Psoas muscle (tissue), 8 donors: ENCODE data around the gene ASB1. TPM values are rescaled to one million over a fixed set of nuclear protein-coding genes. Genes with fewer than 3 reads are reported as not detected.

Source experiments
- ATAC-seq, 4 donors: fragments of 200-7000 bp; cut with Tn5 transposase; one replicate each; pipeline ENCODE4 v1.9.1; 2020; ENCODE audit warnings: moderate library complexity in 3 of 4, mild to moderate bottlenecking in 2 of 4
- DNase-seq, 2 donors: peaks; one replicate each; pipeline ENCODE4 v3.0.0-alpha.2; 2020
- H3K27ac ChIP-seq: fragments of 200-600 bp; one replicate; pipeline ENCODE4 v1.8.0; 2022
- H3K27me3 ChIP-seq, 3 donors: fragments of 200-600 bp in 1 of 3; one replicate each; pipeline versions ENCODE4 v1.6.1 to v1.8.0; 2013 to 2022; ENCODE audit warnings: low read length in 2 of 3, mild to moderate bottlenecking in 2 of 3, moderate library complexity in 1 of 3; ENCODE audit not compliant: insufficient read depth in 3 of 3
- H3K36me3 ChIP-seq, 2 donors: fragments of 200-600 bp in 1 of 2; one replicate each; pipeline versions ENCODE4 v1.6.1 to v1.8.0; 2013 to 2022; ENCODE audit warnings: low read depth in 1 of 2, mild to moderate bottlenecking in 1 of 2, moderate library complexity in 1 of 2; ENCODE audit not compliant: insufficient read depth in 1 of 2
- H3K4me1 ChIP-seq: fragments of 200-600 bp; one replicate; pipeline ENCODE4 v1.8.0; 2022
- H3K4me3 ChIP-seq: fragments of 200-600 bp; one replicate; pipeline ENCODE4 v1.8.0; 2022; ENCODE audit warnings: mild to moderate bottlenecking
- H3K9me3 ChIP-seq: fragments of 200-600 bp; one replicate; pipeline ENCODE4 v1.8.0; 2022
- CTCF ChIP-seq: fragments of 200-600 bp; IDR thresholded peaks from one replicate; pipeline ENCODE4 v1.8.0; 2022; ENCODE audit warnings: antibody characterized with exemption
- whole genome bisulfite sequencing, 3 donors: extraction: QIAGEN DNeasy Blood & Tissue Kit; methylation state at CpG; one replicate each; pipeline versions ENCODE4 v1.1.6 to v1.1.7; 2013; 5-methylcytosine and 5-hydroxymethylcytosine counted together
- intact Hi-C, 2 donors: fragments of 100-400 bp; cut with DNase I; formaldehyde crosslinking; loops; one replicate each; pipeline versions ENCODE4 v1.11.0 to v1.14.2; 2022
- polyA plus RNA-seq, 3 donors: library from polyadenylated mRNA; stranded (reverse); fragments of 200-250 nt; gene quantifications; one replicate each; pipeline ENCODE4 v1.2.3, GENCODE V29; 2013
- total RNA-seq, 4 donors: library from RNA; stranded (reverse); fragmentation: NEBNext Ultra II Directional in 2 of 4; extraction: Animal tissue kit (Norgen Biotek cat#: 25700) in 2 of 4; gene quantifications; one replicate each; pipeline versions ENCODE4 v1.2.1 to v1.2.4, GENCODE V29; 2021 to 2023
- donor health status: healthy with polysubstance abuse.
- donor health status: DM: no; HTN: no; CAD: no; lungs with moderate emphysema.
- donor health status: Bipolar disorder and iron deficiency.
- donor health status: healthy.
- donor health status: DM: yes; HTN: yes; CAD: no.
- donor health status: DM: no; HTN: no; CAD: no.
- donor health status: DM: no; HTN: no; CAD: no.
- donor health status: DM: yes; HTN: yes; CAD: no.

ASB1 gene
- total and polyA plus RNA-seq, 7 donors = 21.3 to 48.0 (median 42.7) TPM

GRCh38 chr2:238488347-238488826, 61.7 kb downstream of the ASB1 start:
- Histone ChIP-seq H3K27ac (no peak overlapping the region), H3K4me3 (no peak overlapping the region), H3K4me1 (no peaks in the 10 kb centered on the region), H3K27me3 (peaks cover 0 to 2% (median 0%) of the 10 kb centered on the region in 3 donors), H3K9me3 (no peaks in the 10 kb centered on the region), H3K36me3 (no peaks in the 10 kb centered on the region)
- ATAC-seq (no peak), DNase-seq (peak in 1 of 2 donors; percentile 26)
- intact Hi-C loops = no loop called here
- TF ChIP-seq CTCF = no peak
- 91 to 95% (median 92%) methylated on average over 10 of the region's 10 CpGs for WGBS, 3 donors

- Histone ChIP-seq H3K27ac (no peak overlapping the region), H3K4me1 (no peaks in the 10 kb centered on the region), H3K9me3 (no peaks in the 10 kb centered on the region), H3K27me3 (peaks cover 0 to 2% (median 0%) of the 10 kb centered on the region in 3 donors), H3K4me3 (no peak overlapping the region), H3K36me3 (no peaks in the 10 kb centered on the region)
- no peak for TF ChIP-seq CTCF
- intact Hi-C loops = no loop called here
- peak in 1 of 2 donors; percentile 42 for DNase-seq
- 93 to 96% (median 94%) methylated on average over 14 of the region's 14 CpGs for WGBS, 3 donors
- no peak for ATAC-seq
Observed at GRCh38 chr2:238489431-238489830, 62.7 kb downstream of the ASB1 start.

- intact Hi-C loops = no loop called here
- ATAC-seq (no peak), DNase-seq (peak in 1 of 2 donors; percentile 23)
- no peak for TF ChIP-seq CTCF
- Histone ChIP-seq H3K4me3 (no peak overlapping the region), H3K9me3 (no peaks in the 10 kb centered on the region), H3K27ac (no peak overlapping the region), H3K27me3 (peaks cover 0 to 2% (median 0%) of the 10 kb centered on the region in 3 donors), H3K36me3 (no peaks in the 10 kb centered on the region), H3K4me1 (no peaks in the 10 kb centered on the region)
Observed at GRCh38 chr2:238489896-238490295, 63.2 kb downstream of the ASB1 start.

- Histone ChIP-seq H3K4me1 (no peaks in the 10 kb centered on the region), H3K36me3 (no peaks in the 10 kb centered on the region), H3K9me3 (no peaks in the 10 kb centered on the region), H3K4me3 (no peak overlapping the region), H3K27ac (no peak overlapping the region), H3K27me3 (peaks cover 0 to 2% (median 0%) of the 10 kb centered on the region in 3 donors)
- WGBS, 3 donors = 74 to 77% (median 76%) methylated on average over 5 of the region's 5 CpGs
- no peak for TF ChIP-seq CTCF
- DNase-seq (no peak), ATAC-seq (no peak)
- intact Hi-C loops = no loop called here
Observed at GRCh38 chr2:238492840-238493239, 66.1 kb downstream of the ASB1 start.

- no peak overlapping the region for H3K27ac ChIP-seq
Observed at GRCh38 chr2:238493411-238493810, 66.7 kb downstream of the ASB1 start.

More at GRCh38 chr2:238493411-238493810, 66.7 kb downstream of the ASB1 start:
- Histone ChIP-seq H3K4me3 (no peak overlapping the region), H3K27me3 (peaks cover 0 to 2% (median 0%) of the 10 kb centered on the region in 3 donors), H3K9me3 (no peaks in the 10 kb centered on the region), H3K4me1 (no peaks in the 10 kb centered on the region), H3K36me3 (no peaks in the 10 kb centered on the region)
- ATAC-seq (no peak), DNase-seq (no peak)
- WGBS, 3 donors = 92 to 96% (median 95%) methylated on average over 5 of the region's 5 CpGs
- no peak for TF ChIP-seq CTCF
- intact Hi-C loops = no loop called here
